ENCODE results near the gene MAPK4.
A peak's percentile ranks its signal among the peaks of the same experiment; 100 is the strongest.
"Not testable (repeated sequence)": the region's sequence is repeated elsewhere in the genome, so short reads cannot be mapped to it uniquely, and the experiment has no call there.

MAPK4 gene

GRCh38 chr18:50562686-50563085 is 2.8 kb downstream of the MAPK4 start:
- H3K4me3 ChIP-seq (replicated peaks; ENCODE audit: low read depth, low read length) = no peak overlapping the region
- DNase-seq (ENCODE audit: extremely low read depth, low read depth) = no peak
- no peak for TF ChIP-seq CTCF (IDR thresholded peaks at IDR 0.05; ENCODE audit: low read depth, low read length, missing control alignments)

GRCh38 chr18:50563376-50563775 is 3.5 kb downstream of the MAPK4 start:
- TF ChIP-seq CTCF (IDR thresholded peaks at IDR 0.05; ENCODE audit: low read depth, low read length, missing control alignments) = no peak
- DNase-seq (ENCODE audit: extremely low read depth, low read depth) = no peak
- H3K4me3 ChIP-seq (replicated peaks; ENCODE audit: low read depth, low read length) = no peak overlapping the region

- TF ChIP-seq CTCF (IDR thresholded peaks at IDR 0.05; ENCODE audit: low read depth, low read length, missing control alignments) = no peak
- no peak overlapping the region for H3K4me3 ChIP-seq (replicated peaks; ENCODE audit: low read depth, low read length)
- no peak for DNase-seq (ENCODE audit: extremely low read depth, low read depth)
Measured at GRCh38 chr18:50569930-50570329, 10.0 kb downstream of the MAPK4 start.

- no peak overlapping the region for H3K4me3 ChIP-seq (replicated peaks; ENCODE audit: low read depth, low read length)
- no peak for TF ChIP-seq CTCF (IDR thresholded peaks at IDR 0.05; ENCODE audit: low read depth, low read length, missing control alignments)
- no peak for DNase-seq (ENCODE audit: extremely low read depth, low read depth)
Measured at GRCh38 chr18:50571606-50572005, 11.7 kb downstream of the MAPK4 start.

- H3K4me3 ChIP-seq (replicated peaks; ENCODE audit: low read depth, low read length); DNase-seq (ENCODE audit: extremely low read depth, low read depth): not testable (repeated sequence)
Measured at GRCh38 chr18:50573196-50573595, 13.3 kb downstream of the MAPK4 start.

GRCh38 chr18:50573679-50574078 is 13.8 kb downstream of the MAPK4 start:
- TF ChIP-seq CTCF (IDR thresholded peaks at IDR 0.05; ENCODE audit: low read depth, low read length, missing control alignments) = peak; percentile 9
- no peak overlapping the region for H3K4me3 ChIP-seq (replicated peaks; ENCODE audit: low read depth, low read length)
- DNase-seq (ENCODE audit: extremely low read depth, low read depth) = no peak

GRCh38 chr18:50578030-50578429 is 18.1 kb downstream of the MAPK4 start:
- no peak overlapping the region for H3K4me3 ChIP-seq (replicated peaks; ENCODE audit: low read depth, low read length)
- TF ChIP-seq CTCF (IDR thresholded peaks at IDR 0.05; ENCODE audit: low read depth, low read length, missing control alignments) = no peak
- DNase-seq (ENCODE audit: extremely low read depth, low read depth) = no peak

Measured in HFF-Myc (cell line).